Endodermal cell (in vitro differentiated cells): ENCODE results near the gene OTUD7B. TPM values are rescaled to one million over a fixed set of nuclear protein-coding genes. Genes with fewer than 3 reads are reported as not detected.

Experiments used
- DNase-seq: peaks from one replicate; pipeline ENCODE4 v3.0.0-alpha.2; 2017
- H3K27ac ChIP-seq: 2 replicates; pipeline ENCODE4 v1.5.1; 2013; ENCODE audit warnings: mild to moderate bottlenecking, low read depth, low read length, moderate library complexity
- H3K27me3 ChIP-seq: 2 replicates; pipeline ENCODE4 v1.6.1; 2013; ENCODE audit warnings: mild to moderate bottlenecking, low read length, moderate library complexity; ENCODE audit not compliant: insufficient read depth, control insufficient read depth, poor library complexity, severe bottlenecking
- H3K36me3 ChIP-seq: 2 replicates; pipeline ENCODE4 v1.7.0; 2013; ENCODE audit warnings: mild to moderate bottlenecking, low read length, moderate library complexity; ENCODE audit not compliant: control insufficient read depth, insufficient read depth
- H3K4me1 ChIP-seq: one replicate; pipeline ENCODE4 v1.7.0; 2013; ENCODE audit warnings: low read length; ENCODE audit not compliant: control insufficient read depth, insufficient read depth
- H3K4me3 ChIP-seq: 2 replicates; pipeline ENCODE4 v1.5.1; 2013; ENCODE audit warnings: mild to moderate bottlenecking, low read length, moderate library complexity
- H3K9ac ChIP-seq: 2 replicates; pipeline ENCODE4 v1.6.1; 2013; ENCODE audit warnings: mild to moderate bottlenecking, low read length, moderate library complexity; ENCODE audit not compliant: poor library complexity, severe bottlenecking; ENCODE audit errors: extremely low read depth
- H3K9me3 ChIP-seq: 2 replicates; pipeline ENCODE4 v1.6.1; 2013; ENCODE audit warnings: mild to moderate bottlenecking, low read length, moderate library complexity; ENCODE audit not compliant: control insufficient read depth
- H3K27ac Mint-ChIP-seq: 2 replicates; pipeline ENCODE4 v1.8.0; 2020; ENCODE audit warnings: mixed read lengths
- H3K27me3 Mint-ChIP-seq: 2 replicates; pipeline ENCODE4 v1.8.0; 2021; ENCODE audit warnings: mild to moderate bottlenecking, mixed read lengths; ENCODE audit not compliant: insufficient read depth
- H3K36me3 Mint-ChIP-seq: 2 replicates; pipeline ENCODE4 v1.8.0; 2020; ENCODE audit warnings: low read depth, mixed read lengths
- H3K4me1 Mint-ChIP-seq: 2 replicates; pipeline ENCODE4 v1.8.0; 2020; ENCODE audit warnings: mixed read lengths
- H3K4me3 Mint-ChIP-seq: 2 replicates; pipeline ENCODE4 v1.8.0; 2020; ENCODE audit warnings: mild to moderate bottlenecking, moderate library complexity, mixed read lengths
- H3K9me3 Mint-ChIP-seq: 2 replicates; pipeline ENCODE4 v1.8.0; 2020; ENCODE audit warnings: mild to moderate bottlenecking, mixed read lengths
- WGBS, 2 experiments: methylation state at CpG; one replicate each; pipeline versions ENCODE4 v1.1.5 to v1.1.7; 2013; ENCODE audit warnings: missing lambda C conversion rate in 2 of 2, mixed read lengths in 1 of 2; ENCODE audit not compliant: insufficient coverage in 1 of 2, insufficient read length in 1 of 2; 5-methylcytosine and 5-hydroxymethylcytosine counted together
- total RNA-seq, 2 donors: library from RNA; stranded (reverse); fragmentation: NEBNext Ultra II Directional in 1 of 2; extraction: Animal tissue kit (Norgen Biotek cat#: 25700) in 1 of 2; gene quantifications; 2 replicates in 1 of 2; 3 replicates in 1 of 2; pipeline ENCODE4 v1.2.1, GENCODE V29; 2021
- TF ChIP-seq, protein P1 (sequence below): fragments of 200-600 bp; sonication (generic); conservative IDR thresholded peaks from 2 replicates; pipeline ENCODE4 v1.5.0; 2021; ENCODE audit warnings: antibody characterized with exemption, mild to moderate bottlenecking

Gene OTUD7B
- total RNA-seq, 2 donors from 2014 or later: 26.6 to 31.1 TPM

GRCh38 chr1:150006881-150007421 lies 3.6 kb downstream of the OTUD7B start:
- no peak overlapping the region for H3K9ac ChIP-seq
- no peaks in the 10 kb centered on the region for H3K27me3 Mint-ChIP-seq
- no peaks in the 10 kb centered on the region for H3K9me3 Mint-ChIP-seq
- WGBS, 2 experiments: 92 to 94% methylated on average over 4 of the region's 4 CpGs
- H3K9me3 ChIP-seq: no peaks in the 10 kb centered on the region
- H3K4me1 ChIP-seq: peaks cover 11% of the 10 kb centered on the region
- no peaks in the 10 kb centered on the region for H3K27me3 ChIP-seq
- no peak overlapping the region for H3K4me3 Mint-ChIP-seq
- H3K4me3 ChIP-seq: peak overlapping the region; percentile 97
- peak overlapping the region; percentile 14 for H3K27ac Mint-ChIP-seq
- H3K36me3 Mint-ChIP-seq: peaks cover 40% of the 10 kb centered on the region
- TF ChIP-seq, protein P1, sequence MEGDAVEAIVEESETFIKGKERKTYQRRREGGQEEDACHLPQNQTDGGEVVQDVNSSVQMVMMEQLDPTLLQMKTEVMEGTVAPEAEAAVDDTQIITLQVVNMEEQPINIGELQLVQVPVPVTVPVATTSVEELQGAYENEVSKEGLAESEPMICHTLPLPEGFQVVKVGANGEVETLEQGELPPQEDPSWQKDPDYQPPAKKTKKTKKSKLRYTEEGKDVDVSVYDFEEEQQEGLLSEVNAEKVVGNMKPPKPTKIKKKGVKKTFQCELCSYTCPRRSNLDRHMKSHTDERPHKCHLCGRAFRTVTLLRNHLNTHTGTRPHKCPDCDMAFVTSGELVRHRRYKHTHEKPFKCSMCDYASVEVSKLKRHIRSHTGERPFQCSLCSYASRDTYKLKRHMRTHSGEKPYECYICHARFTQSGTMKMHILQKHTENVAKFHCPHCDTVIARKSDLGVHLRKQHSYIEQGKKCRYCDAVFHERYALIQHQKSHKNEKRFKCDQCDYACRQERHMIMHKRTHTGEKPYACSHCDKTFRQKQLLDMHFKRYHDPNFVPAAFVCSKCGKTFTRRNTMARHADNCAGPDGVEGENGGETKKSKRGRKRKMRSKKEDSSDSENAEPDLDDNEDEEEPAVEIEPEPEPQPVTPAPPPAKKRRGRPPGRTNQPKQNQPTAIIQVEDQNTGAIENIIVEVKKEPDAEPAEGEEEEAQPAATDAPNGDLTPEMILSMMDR: no peak
- peaks cover 20% of the 10 kb centered on the region for H3K36me3 ChIP-seq
- peaks cover 37% of the 10 kb centered on the region for H3K4me1 Mint-ChIP-seq
- no peak for DNase-seq
- no peak overlapping the region for H3K27ac ChIP-seq

DNA sequence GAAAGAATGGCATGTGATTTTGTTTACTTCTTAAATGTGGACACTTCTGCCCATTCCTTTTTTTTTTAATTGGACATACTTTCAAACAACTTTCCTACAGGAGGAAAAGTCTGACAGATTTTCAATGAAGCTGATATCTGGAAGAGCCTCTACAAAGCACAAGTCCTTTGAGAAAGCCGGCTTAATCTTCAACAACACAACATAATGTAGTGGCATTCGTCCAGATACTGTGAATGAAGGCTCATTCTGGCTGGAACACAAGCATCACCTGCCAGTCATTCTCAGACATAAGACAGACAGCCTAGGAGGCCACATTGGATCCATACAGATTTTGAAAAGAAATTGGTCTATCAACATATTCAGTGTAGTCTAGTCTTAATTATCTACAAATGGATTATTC lies 4.9 kb downstream of the OTUD7B start:
- Mint-ChIP-seq H3K27ac (no peak overlapping the region), H3K9me3 (no peaks in the 10 kb centered on the region), H3K4me3 (no peak overlapping the region), H3K27me3 (no peaks in the 10 kb centered on the region), H3K4me1 (peaks cover 45% of the 10 kb centered on the region), H3K36me3 (peaks cover 42% of the 10 kb centered on the region)
- DNase-seq: no peak
- no peak overlapping the region for H3K4me3 ChIP-seq
- H3K9me3 ChIP-seq: no peaks in the 10 kb centered on the region
- H3K27me3 ChIP-seq: no peaks in the 10 kb centered on the region
- TF ChIP-seq, protein P1: no peak
- H3K36me3 ChIP-seq: peaks cover 20% of the 10 kb centered on the region
- no peak overlapping the region for H3K27ac ChIP-seq
- WGBS, 2 experiments: 95 to 100% methylated on average over 1 to 2 of the region's 2 CpGs
- peaks cover 18% of the 10 kb centered on the region for H3K4me1 ChIP-seq
- H3K9ac ChIP-seq: no peak overlapping the region

DNA sequence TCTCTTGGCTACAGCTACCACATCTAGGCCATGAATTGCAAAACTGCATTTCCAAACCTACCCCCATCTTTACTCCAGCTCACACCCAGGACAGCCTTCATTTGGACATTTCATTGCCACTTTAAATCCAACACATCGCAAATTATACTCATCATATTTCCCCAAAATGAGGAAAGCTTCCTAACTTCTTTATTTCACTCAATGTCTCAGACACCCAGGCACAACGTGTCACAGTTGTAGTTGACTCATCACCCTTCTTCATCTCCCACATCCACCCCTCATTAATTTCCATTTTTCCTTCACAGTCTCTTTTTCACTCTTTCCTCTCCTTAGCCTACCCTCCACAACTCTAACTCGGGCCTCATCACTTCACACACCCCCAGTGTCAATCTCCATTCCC lies 6.7 kb downstream of the OTUD7B start:
- H3K36me3 Mint-ChIP-seq: peaks cover 51% of the 10 kb centered on the region
- peaks cover 43% of the 10 kb centered on the region for H3K4me1 Mint-ChIP-seq
- no peaks in the 10 kb centered on the region for H3K27me3 Mint-ChIP-seq
- TF ChIP-seq, protein P1: no peak
- H3K4me1 ChIP-seq: peaks cover 18% of the 10 kb centered on the region
- H3K27ac Mint-ChIP-seq: no peak overlapping the region
- H3K9ac ChIP-seq: no peak overlapping the region
- no peaks in the 10 kb centered on the region for H3K27me3 ChIP-seq
- no peaks in the 10 kb centered on the region for H3K9me3 Mint-ChIP-seq
- no peaks in the 10 kb centered on the region for H3K9me3 ChIP-seq
- no peak overlapping the region for H3K27ac ChIP-seq
- DNase-seq: no peak
- 93% methylated on average over 3 of the region's 3 CpGs for WGBS, 2 experiments
- peaks cover 38% of the 10 kb centered on the region for H3K36me3 ChIP-seq
- H3K4me3 Mint-ChIP-seq: no peak overlapping the region
- no peak overlapping the region for H3K4me3 ChIP-seq
